ENCODE results near the gene GPS1. TPM values are rescaled to one million over a fixed set of nuclear protein-coding genes. Genes with fewer than 3 reads are reported as not detected.

Gene GPS1
- total and polyA plus RNA-seq, 2 of the 4 experiments (the other 2 are of a cell fraction) = 157 to 181 TPM

- Histone ChIP-seq H3K27me3 (ENCODE audit: control insufficient read depth, insufficient read depth, low read length) (no peaks in the 10 kb centered on the region), H3K18ac (ENCODE audit: low read depth, low read length) (no peak overlapping the region), H3K4me3 (ENCODE audit: insufficient read depth, low read depth, low read length) (no peak overlapping the region), H3K27ac (ENCODE audit: insufficient read depth, low read length) (no peak overlapping the region), H3K9ac (ENCODE audit: low read depth, low read length) (no peak overlapping the region), H2AK5ac (ENCODE audit: low read depth, low read length) (0 out of 2 replicates have a peak overlapping the region, but pooled peaks have one; percentile 16), H3K23ac (ENCODE audit: low read depth, low read length) (no peak overlapping the region), H2AK9ac (replicated peaks; ENCODE audit: low read depth, low read length, poor library complexity) (peak overlapping the region; percentile 72), H2AFZ (replicated peaks; ENCODE audit: low read length, poor library complexity) (no peak overlapping the region), H3K9me1 (ENCODE audit: insufficient read depth, low read length) (no peaks in the 10 kb centered on the region), H4K20me1 (ENCODE audit: insufficient read depth, low read length) (no peaks in the 10 kb centered on the region; the same call in 1 of the 2 replicates), H4K5ac (ENCODE audit: low read depth, low read length) (no peak overlapping the region), H3K4me1 (ENCODE audit: control insufficient read depth, insufficient read depth, low read length) (no peaks in the 10 kb centered on the region), H3K14ac (replicated peaks; ENCODE audit: low read depth, low read length) (no peak overlapping the region), H2BK5ac (ENCODE audit: low read depth, low read length, poor library complexity, severe bottlenecking) (no peak overlapping the region), H2BK120ac (ENCODE audit: low read depth, low read length) (no peak overlapping the region), H4K91ac (ENCODE audit: insufficient read depth, low read depth, low read length) (no peak overlapping the region), H3K79me1 (ENCODE audit: low read depth in 1 of 2, low read length in 2 of 2) (no peaks in the 10 kb centered on the region), H3K9me3 (ENCODE audit: control insufficient read depth, insufficient read depth, low read length) (no peaks in the 10 kb centered on the region), H2BK15ac (ENCODE audit: low read depth, low read length) (no peak overlapping the region), H2BK20ac (ENCODE audit: low read depth, low read length) (no peak overlapping the region), H3K4me2 (ENCODE audit: low read depth, low read length) (no peak overlapping the region), H3K36me3 (ENCODE audit: control insufficient read depth, insufficient read depth, low read length) (peaks cover 10% of the 10 kb centered on the region; the same call in 1 of the 2 replicates), H3K4ac (ENCODE audit: low read depth, low read length) (no peak overlapping the region), H4K8ac (ENCODE audit: low read depth in 2 of 2, low read length in 2 of 2) (no peak overlapping the region), H3K56ac (ENCODE audit: extremely low read depth, insufficient read depth, low read length) (no peak overlapping the region)
- TF ChIP-seq NFE2L2 (IDR thresholded peaks at IDR 0.05; ENCODE audit: low read depth, low read length) (no peak), FOS (IDR thresholded peaks at IDR 0.05; ENCODE audit: low read depth, low read length) (no peak), POLR2A (IDR thresholded peaks at IDR 0.05; ENCODE audit: low read depth, low read length) (no peak), SMC3 (IDR thresholded peaks at IDR 0.05; ENCODE audit: low read depth, low read length) (no peak), MAFK (IDR thresholded peaks at IDR 0.05; ENCODE audit: low read depth, low read length) (no peak), RFX5 (IDR thresholded peaks at IDR 0.05; ENCODE audit: low read depth, low read length) (no peak), CTCF (conservative IDR thresholded peaks at IDR 0.05; ENCODE audit: low read depth, low read length) (no peak), CEBPB (IDR thresholded peaks at IDR 0.05; ENCODE audit: low read depth, low read length) (no peak), USF2 (IDR thresholded peaks at IDR 0.05; ENCODE audit: low read depth, low read length) (no peak), CHD1 (IDR thresholded peaks at IDR 0.05; ENCODE audit: low read depth, low read length) (no peak), RAD21 (IDR thresholded peaks at IDR 0.05; ENCODE audit: low read length) (no peak), MXI1 (IDR thresholded peaks at IDR 0.05; ENCODE audit: borderline replicate concordance, low read depth, low read length) (no peak), RCOR1 (IDR thresholded peaks at IDR 0.05; ENCODE audit: insufficient replicate concordance, low read length) (no peak), MAZ (IDR thresholded peaks at IDR 0.05; ENCODE audit: borderline replicate concordance, low read depth, low read length) (no peak), BHLHE40 (IDR thresholded peaks at IDR 0.05; ENCODE audit: low read depth, low read length) (no peak), ELK1 (IDR thresholded peaks at IDR 0.05; ENCODE audit: borderline replicate concordance, low read depth, low read length) (no peak)
- WGBS, 2 experiments (ENCODE audit: extremely low coverage in 2 of 2, insufficient read length in 1 of 2) = 96% methylated on average over 12 of the region's 16 CpGs; no CpG with 5 or more reads in 1 of the 2 experiments
- BruUV-seq (replicated peaks) = no TSS peak
- ChIA-PET POLR2A (ENCODE audit: unreplicated experiment) (no interaction called here), CTCF (no interaction called here)
- no peak for ATAC-seq (ENCODE audit: low read depth)
- no peak for DNase-seq
- intact Hi-C loops (cut with micrococcal nuclease) = no loop called here
- in situ Hi-C loops (cut with MboI; ENCODE audit: low sequenced_read_pairs) = no loop called here
- dilution Hi-C loops (cut with HindIII; ENCODE audit: low sequenced_read_pairs, unreplicated experiment) = no loop called here
These were observed 37.9 kb upstream of the GPS1 start for GRCh38 chr17:82013772-82014321.

Measured in IMR-90 (cell line).